ENCODE data around the gene PLCXD3.

Gene PLCXD3

GRCh38 chr5:41286165-41286564 is 224.2 kb downstream of the PLCXD3 start:
- DNase-seq (ENCODE audit: low read depth in 2 of 2): no peak

GRCh38 chr5:41284938-41285337 is 225.5 kb downstream of the PLCXD3 start:
- no peak for DNase-seq (ENCODE audit: low read depth in 2 of 2)

GRCh38 chr5:41281215-41281810 is 229.1 kb downstream of the PLCXD3 start:
- no peak for DNase-seq (ENCODE audit: low read depth in 2 of 2)

GRCh38 chr5:41279040-41279439 is 231.4 kb downstream of the PLCXD3 start:
- no peak for DNase-seq (ENCODE audit: low read depth in 2 of 2)

- no peak for DNase-seq (ENCODE audit: low read depth in 2 of 2)
Measured at GRCh38 chr5:41277476-41278245, 232.7 kb downstream of the PLCXD3 start.

GRCh38 chr5:41275813-41276512 is 234.4 kb downstream of the PLCXD3 start:
- no peak for DNase-seq (ENCODE audit: low read depth in 2 of 2)

GRCh38 chr5:41270423-41271251 is 239.8 kb downstream of the PLCXD3 start:
- DNase-seq (ENCODE audit: low read depth in 2 of 2): no peak

GRCh38 chr5:41268894-41269293 is 241.5 kb downstream of the PLCXD3 start:
- no peak for DNase-seq (ENCODE audit: low read depth in 2 of 2)

GRCh38 chr5:41266377-41266776 is 244.0 kb downstream of the PLCXD3 start:
- DNase-seq (ENCODE audit: low read depth in 2 of 2): no peak

GRCh38 chr5:41264019-41264418 is 246.4 kb downstream of the PLCXD3 start:
- DNase-seq (ENCODE audit: low read depth in 2 of 2): no peak

GRCh38 chr5:41263335-41263734 is 247.1 kb downstream of the PLCXD3 start:
- no peak for DNase-seq (ENCODE audit: low read depth in 2 of 2)

All from stimulated activated CD8-positive, alpha-beta memory T cell treated with anti-CD3 and anti-CD28 coated beads, Interleukin-2, amount 100 ng/mL, for 1 hour (primary cell).